Activated CD4-positive, alpha-beta T cell treated with anti-CD3 and anti-CD28 coated beads, Interleukin-2, Interleukin-4, amounts not matched to agents 100 ng/mL and 50 ng/mL, durations not matched to agents 16 hours and 8 hours (primary cell): ENCODE results near the gene CHST11.

ENCODE experiments used
- DNase-seq: peaks from one replicate; pipeline ENCODE4 v3.0.0-alpha.2; 2020; ENCODE audit warnings: low spot score

The CHST11 gene

GRCh38 chr12:104504146-104504545, 47.4 kb downstream of the CHST11 start:
- DNase-seq: no peak

- DNase-seq: no peak
Observed at GRCh38 chr12:104505095-104505818, 48.5 kb downstream of the CHST11 start.

GRCh38 chr12:104506676-104507401, 50.1 kb downstream of the CHST11 start:
- no peak for DNase-seq

GRCh38 chr12:104507672-104508071, 50.9 kb downstream of the CHST11 start:
- no peak for DNase-seq

- DNase-seq: no peak
Observed at GRCh38 chr12:104508752-104509446, 52.2 kb downstream of the CHST11 start.

GRCh38 chr12:104510145-104510872, 53.6 kb downstream of the CHST11 start:
- DNase-seq: no peak

GRCh38 chr12:104510873-104511440, 54.2 kb downstream of the CHST11 start:
- DNase-seq: no peak

- DNase-seq: no peak
Observed at GRCh38 chr12:104513681-104514080, 56.9 kb downstream of the CHST11 start.

GRCh38 chr12:104514092-104514810, 57.5 kb downstream of the CHST11 start:
- DNase-seq: no peak

- no peak for DNase-seq
Observed at GRCh38 chr12:104515899-104516298, 59.2 kb downstream of the CHST11 start.

GRCh38 chr12:104516821-104517220, 60.1 kb downstream of the CHST11 start:
- no peak for DNase-seq

GRCh38 chr12:104517880-104518279, 61.1 kb downstream of the CHST11 start:
- no peak for DNase-seq

- DNase-seq: no peak
Observed at GRCh38 chr12:104519190-104520019, 62.7 kb downstream of the CHST11 start.

- no peak for DNase-seq
Observed at GRCh38 chr12:104520242-104520900, 63.6 kb downstream of the CHST11 start.

GRCh38 chr12:104521731-104522130, 65.0 kb downstream of the CHST11 start:
- no peak for DNase-seq

GRCh38 chr12:104522985-104523722, 66.4 kb downstream of the CHST11 start:
- no peak for DNase-seq

- DNase-seq: no peak
Observed at GRCh38 chr12:104524034-104524832, 67.5 kb downstream of the CHST11 start.

GRCh38 chr12:104526320-104526719, 69.6 kb downstream of the CHST11 start:
- no peak for DNase-seq
